Heart left ventricle (tissue), 16 donors: ENCODE measurements around the gene LRATD1. TPM values are rescaled to one million over a fixed set of nuclear protein-coding genes. Genes with fewer than 3 reads are reported as not detected.

ENCODE experiments used
- ATAC-seq, 4 donors: fragments of 200-7000 bp; cut with Tn5 transposase; one replicate each; pipeline ENCODE4 v1.9.1; 2020 to 2022; ENCODE audit warnings: moderate library complexity in 4 of 4, mild to moderate bottlenecking in 3 of 4, moderate number of reproducible peaks in 1 of 4
- DNase-seq, 5 donors: peaks; one replicate each; pipeline ENCODE4 v3.0.0-alpha.2; 2020
- H3K27ac ChIP-seq, 12 donors: fragments of 200-600 bp; sonication (generic) in 4 of 12; one replicate each; pipeline versions ENCODE4 v1.5.0 to v1.8.0; 2016 to 2022; ENCODE audit warnings: mild to moderate bottlenecking in 2 of 12
- H3K27me3 ChIP-seq, 9 donors: fragments of 200-600 bp; sonication (generic) in 2 of 9; one replicate each; pipeline versions ENCODE4 v1.5.1 to v1.8.0; 2016 to 2022; ENCODE audit warnings: mild to moderate bottlenecking in 3 of 9
- H3K36me3 ChIP-seq, 9 donors: fragments of 200-600 bp; sonication (generic) in 2 of 9; one replicate each; pipeline versions ENCODE4 v1.5.0 to v1.8.0; 2018 to 2022; ENCODE audit warnings: mild to moderate bottlenecking in 2 of 9
- H3K4me1 ChIP-seq, 12 donors: fragments of 200-600 bp; sonication (generic) in 4 of 12; one replicate each; pipeline versions ENCODE4 v1.5.0 to v1.8.0; 2016 to 2022; ENCODE audit warnings: mild to moderate bottlenecking in 3 of 12
- H3K4me3 ChIP-seq, 12 donors: fragments of 200-600 bp; sonication (generic) in 4 of 12; one replicate each; pipeline versions ENCODE4 v1.5.0 to v1.8.0; 2017 to 2022; ENCODE audit warnings: mild to moderate bottlenecking in 9 of 12, moderate library complexity in 4 of 12
- H3K9me3 ChIP-seq, 12 donors: fragments of 200-600 bp; sonication (generic) in 4 of 12; one replicate each; pipeline versions ENCODE4 v1.5.0 to v1.8.0; 2016 to 2022; ENCODE audit warnings: mild to moderate bottlenecking in 1 of 12
- CTCF ChIP-seq, 12 donors: fragments of 200-600 bp; sonication (generic) in 4 of 12; IDR thresholded peaks; one replicate each; pipeline versions ENCODE4 v1.5.0 to v1.8.0; 2018 to 2022; ENCODE audit warnings: antibody characterized with exemption in 12 of 12, mild to moderate bottlenecking in 5 of 12
- POLR2A ChIP-seq, 2 donors: fragments of 450-650 bp; IDR thresholded peaks; one replicate each; pipeline ENCODE4 v1.6.1; 2017; ENCODE audit warnings: antibody characterized with exemption in 2 of 2, mild to moderate bottlenecking in 2 of 2, moderate library complexity in 2 of 2
- WGBS, 4 donors: extraction: QIAGEN DNeasy Blood & Tissue Kit in 2 of 4; methylation state at CpG; one replicate each; pipeline versions ENCODE4 v1.1.5 to v1.1.7; 2013 to 2018; 5-methylcytosine and 5-hydroxymethylcytosine counted together
- intact Hi-C, 10 donors: fragments of 100-400 bp; cut with DNase I; formaldehyde crosslinking; loops; one replicate each; pipeline versions ENCODE4 v1.11.1 to v1.14.2; 2022
- polyA plus RNA-seq, 2 donors: library from polyadenylated mRNA; stranded (reverse); fragments of 200-250 nt; gene quantifications; one replicate each; pipeline ENCODE4 v1.2.3, GENCODE V29; 2013
- total RNA-seq, 9 donors: library from RNA; depleted of rRNA in 2 of 9; stranded (reverse); fragments of >200 nt in 2 of 9; fragmentation: NEBNext Ultra II Directional in 3 of 9; extraction: Animal tissue kit (Norgen Biotek cat#: 25700) in 3 of 9; gene quantifications; one replicate each; pipeline versions ENCODE4 v1.1.0 to v1.2.4, GENCODE V29; 2016 to 2023
- donor health status: ischemic (EF 13 %, LVEDD 7.1; RV severe dilation, severe dysfunction).
- donor health status: healthy with polysubstance abuse.
- donor health status: DM: no; HTN: yes; CAD: no.
- donor health status: DM: no; HTN: no; CAD: no.
- donor health status: ischemic (EF 25% LVEDD 6.9; RV normal size, moderate dysfunction).
- donor health status: ischemic (EF 25% LVEDD 5.7; RV mildly dilated, moderate dysfunction).
- donor health status: healthy.
- donor health status: DM: yes; HTN: yes; CAD: no.
- donor health status: ischemic (EF 35%, LVEDD 5.7; RV mildly dilated, moderate dysfunction).
- donor health status: nonischemic (EF 11% LVEDD 7.7; RV severe dilation, severe dysfunction).
- donor health status: DM: yes; HTN: yes; CAD: no.
- donor health status: PGD.
- donor health status: ischemic (EF 29% LVEDD 5.4; RV normal size, mild dysfunction).
- donor health status: nonischemic (EF 23%, LVEDD 6.1; RV moderate dilation, normal function).

Gene LRATD1
- total and polyA plus RNA-seq, 11 donors, result 0.07 to 4.6 (median 1.5) TPM

GRCh38 chr2:14623237-14623636, 9.3 kb upstream of the LRATD1 start:
- Histone ChIP-seq H3K27ac (no peak overlapping the region), H3K36me3 (no peaks in the 10 kb centered on the region), H3K27me3 (peaks cover 0 to 37% (median 0%) of the 10 kb centered on the region in 9 donors), H3K4me3 (no peak overlapping the region), H3K9me3 (no peaks in the 10 kb centered on the region), H3K4me1 (no peaks in the 10 kb centered on the region)
- TF ChIP-seq CTCF (IDR thresholded peaks at IDR 0.05), result no peak
- no peak for TF ChIP-seq POLR2A (IDR thresholded peaks at IDR 0.05)
- intact Hi-C loops, result no loop called here
- ATAC-seq (no peak), DNase-seq (no peak)
- WGBS, 4 donors, result 94 to 99% (median 96%) methylated on average over 1 of the region's 1 CpG

- Histone ChIP-seq H3K4me3 (no peak overlapping the region), H3K4me1 (peaks cover 0 to under 1% (median 0%) of the 10 kb centered on the region in 12 donors), H3K9me3 (no peaks in the 10 kb centered on the region), H3K27ac (no peak overlapping the region), H3K36me3 (no peaks in the 10 kb centered on the region), H3K27me3 (peaks cover 0 to 60% (median 7%) of the 10 kb centered on the region in 9 donors)
- DNase-seq, result no peak
- ATAC-seq, result no peak
- WGBS, 4 donors, result 58 to 73% (median 63%) methylated on average over 3 of the region's 3 CpGs
- TF ChIP-seq CTCF (IDR thresholded peaks at IDR 0.05) (no peak), POLR2A (IDR thresholded peaks at IDR 0.05) (no peak)
- intact Hi-C loops, result no loop called here
Measured at GRCh38 chr2:14626873-14627272, 5.6 kb upstream of the LRATD1 start.

- Histone ChIP-seq H3K9me3 (no peaks in the 10 kb centered on the region), H3K4me3 (no peak overlapping the region), H3K27me3 (peaks cover 4 to 77% (median 24%) of the 10 kb centered on the region in 9 donors), H3K27ac (no peak overlapping the region), H3K36me3 (no peaks in the 10 kb centered on the region), H3K4me1 (peaks cover 0 to 20% (median 9%) of the 10 kb centered on the region in 12 donors)
- no peak for DNase-seq
- intact Hi-C loops, result no loop called here
- TF ChIP-seq POLR2A (IDR thresholded peaks at IDR 0.05) (no peak), CTCF (IDR thresholded peaks at IDR 0.05) (no peak)
- 75 to 77% (median 76%) methylated on average over 2 of the region's 2 CpGs for WGBS, 4 donors
- ATAC-seq, result no peak
Measured at GRCh38 chr2:14628901-14629300, 3.6 kb upstream of the LRATD1 start.

- Histone ChIP-seq H3K36me3 (no peaks in the 10 kb centered on the region), H3K4me3 (peak overlapping the region in 4 of 12 donors; percentile 55 to 57 (median 56)), H3K27me3 (peaks cover 4 to 66% (median 28%) of the 10 kb centered on the region in 9 donors), H3K27ac (no peak overlapping the region), H3K9me3 (no peaks in the 10 kb centered on the region), H3K4me1 (peaks cover 0 to 40% (median 20%) of the 10 kb centered on the region in 12 donors)
- TF ChIP-seq CTCF (IDR thresholded peaks at IDR 0.05) (no peak), POLR2A (IDR thresholded peaks at IDR 0.05) (no peak)
- no peak for DNase-seq
- no peak for ATAC-seq
- WGBS, 4 donors, result 47 to 68% (median 52%) methylated on average over 3 of the region's 3 CpGs
- intact Hi-C loops, result loop anchor here in 1 of 10 donors (10.0 kb wide), 2 partner anchors 523 to 943 kb away; no protein-coding TSS in a partner anchor
Measured at GRCh38 chr2:14631406-14632040, 994 bp upstream of the LRATD1 start.
